HCT116 (cell line): ENCODE measurements around the gene GRK5. TPM values are rescaled to one million over a fixed set of nuclear protein-coding genes. Genes with fewer than 3 reads are reported as not detected.

Experiments used
- ATAC-seq: fragments of 200-7000 bp; cut with Tn5 transposase; 2 replicates; pipeline ENCODE4 v1.9.1; 2020; ENCODE audit warnings: mild to moderate bottlenecking, moderate library complexity
- BruUV-seq: library from RNA; stranded (reverse); fragments of 400-500 nt; replicated peaks from 2 replicates; lab custom pipeline; 2021; lab: Mats Ljungman, UMichigan
- CTCF ChIA-PET: fragments of 300-600 bp; sonication (Branson Sonifier 250); formaldehyde crosslinking; loops from one replicate; lab custom pipeline; 2021; ENCODE audit warnings: antibody characterized with exemption; lab: Charles Lee
- POLR2A ChIA-PET: fragments of 300-600, 350-600 bp; sonication (Branson Sonifier 250); formaldehyde crosslinking; loops from one replicate; lab custom pipeline; 2021; ENCODE audit warnings: antibody characterized with exemption; lab: Charles Lee
- RAD21 ChIA-PET, 2 experiments: fragments of 300-600 bp; sonication (Branson Sonifier 250); formaldehyde crosslinking; loops; one replicate each; lab custom pipeline; 2023; ENCODE audit warnings: low total read pairs in 2 of 2; ENCODE audit not compliant: uncharacterized antibody in 2 of 2, unreplicated experiment in 2 of 2, low non-redundant PET in 1 of 2; lab: Charles Lee
- DNase-seq: peaks from one replicate; pipeline ENCODE4 v3.0.0-alpha.2; 2010; ENCODE audit warnings: low read depth, low spot score
- H2AFZ ChIP-seq: fragments of 200-600 bp; shearing (Covaris generic), sonication (generic); 2 replicates; pipeline ENCODE4 v1.6.1; 2017; ENCODE audit warnings: low read depth, mixed run types, mixed read lengths, antibody characterized with exemption, low read length; ENCODE audit not compliant: poor library complexity, severe bottlenecking
- H3K27ac ChIP-seq: 2 replicates; pipeline ENCODE4 v1.5.1; 2012; ENCODE audit warnings: low read depth, low read length
- H3K27me3 ChIP-seq: fragments of 200-600 bp; sonication (generic); 2 replicates; pipeline ENCODE4 v1.6.1; 2016; ENCODE audit warnings: mixed run types, low read length, mixed read lengths; ENCODE audit not compliant: insufficient read depth
- H3K36me3 ChIP-seq, 2 experiments: fragments of 200-500 bp in 1 of 2; fragments of 200-600 bp in 1 of 2; sonication (Bioruptor generic) in 1 of 2; sonication (generic) in 1 of 2; 2 replicates each; pipeline versions ENCODE4 v1.5.1 to v1.6.1; 2014 to 2016; ENCODE audit warnings: low read length in 2 of 2, inconsistent platforms in 1 of 2, mixed read lengths in 1 of 2, mixed run types in 1 of 2; ENCODE audit not compliant: insufficient read depth in 2 of 2, control insufficient read depth in 1 of 2
- H3K4me1 ChIP-seq, 2 experiments: fragments of 200-600 bp in 1 of 2; sonication (generic) in 1 of 2; 2 replicates each; pipeline versions ENCODE4 v1.5.1 to v1.6.1; 2012 to 2017; ENCODE audit warnings: low read length in 2 of 2, inconsistent platforms in 1 of 2, mild to moderate bottlenecking in 1 of 2, mixed read lengths in 1 of 2, mixed run types in 1 of 2, moderate library complexity in 1 of 2; ENCODE audit not compliant: insufficient read depth in 2 of 2, control insufficient read depth in 1 of 2
- H3K4me2 ChIP-seq: fragments of 200-600 bp; sonication (generic); 2 replicates; pipeline ENCODE4 v1.6.1; 2017; ENCODE audit warnings: mixed run types, low read length, mixed read lengths
- H3K4me3 ChIP-seq, 2 experiments: fragments of 200-600 bp in 1 of 2; sonication (generic) in 1 of 2; replicated peaks in 1 of 2; 2 replicates each; pipeline ENCODE4 v1.5.1; 2011 to 2016; ENCODE audit warnings: low read length in 2 of 2, control low read depth in 1 of 2, low read depth in 1 of 2, mild to moderate bottlenecking in 1 of 2, mixed read lengths in 1 of 2, mixed run types in 1 of 2
- H3K79me2 ChIP-seq: fragments of 200-600 bp; sonication (generic); 2 replicates; pipeline ENCODE4 v1.6.1; 2017; ENCODE audit warnings: mild to moderate bottlenecking, mixed run types, low read length, moderate library complexity, mixed read lengths; ENCODE audit not compliant: insufficient read depth
- H3K9ac ChIP-seq: fragments of 200-600 bp; sonication (generic); 2 replicates; pipeline ENCODE4 v1.6.1; 2016; ENCODE audit warnings: low read length, mixed read lengths
- H3K9me2 ChIP-seq: fragments of 200-600 bp; sonication (generic), shearing (Covaris generic); 2 replicates; pipeline ENCODE4 v1.6.1; 2017; ENCODE audit warnings: mixed run types, mild to moderate bottlenecking, moderate library complexity; ENCODE audit not compliant: insufficient read depth
- H3K9me3 ChIP-seq, 2 experiments: fragments of 200-500 bp in 1 of 2; fragments of 200-600 bp in 1 of 2; sonication (Bioruptor generic) in 1 of 2; sonication (generic) in 1 of 2; 2 replicates each; pipeline ENCODE4 v1.6.1; 2014 to 2017; ENCODE audit warnings: low read length in 2 of 2, mixed read lengths in 2 of 2, inconsistent platforms in 1 of 2, low read depth in 1 of 2, mild to moderate bottlenecking in 1 of 2, mixed run types in 1 of 2, moderate library complexity in 1 of 2; ENCODE audit not compliant: control insufficient read depth in 1 of 2, insufficient read depth in 1 of 2
- H4K20me1 ChIP-seq: fragments of 200-600 bp; sonication (generic), shearing (Covaris generic); 2 replicates; pipeline ENCODE4 v1.6.1; 2017; ENCODE audit warnings: mixed run types, mild to moderate bottlenecking, moderate library complexity; ENCODE audit not compliant: insufficient read depth
- EZH2 ChIP-seq: fragments of 200-600 bp; sonication (generic); IDR thresholded peaks from 2 replicates; pipeline ENCODE4 v1.6.1; 2017; ENCODE audit warnings: antibody characterized with exemption, mixed run types
- MAX ChIP-seq: IDR thresholded peaks from 2 replicates; pipeline ENCODE4 v1.6.1; 2012
- POLR2AphosphoS5 ChIP-seq: IDR thresholded peaks from 2 replicates; pipeline ENCODE4 v1.6.1; 2011; ENCODE audit warnings: mild to moderate bottlenecking, low read depth, low read length, moderate library complexity
- SP1 ChIP-seq: IDR thresholded peaks from 2 replicates; pipeline ENCODE4 v1.6.1; 2012; ENCODE audit warnings: low read depth
- intact Hi-C: fragments of 100-400 bp; cut with micrococcal nuclease; formaldehyde crosslinking; loops from 2 replicates; pipeline ENCODE4 v1.10.0; 2022
- total RNA-seq: library from RNA; stranded (reverse); gene quantifications from one replicate; pipeline ENCODE4 v1.2.1, GENCODE V29; 2021; ENCODE audit not compliant: unreplicated experiment
- TF ChIP-seq, protein P1 (sequence below): IDR thresholded peaks from 2 replicates; pipeline ENCODE4 v1.6.1; 2012; ENCODE audit warnings: low read depth

GRK5 gene
- total RNA-seq, 1 experiment from 2014 or later: 7.3 TPM

GRCh38 chr10:119395280-119396007 is 188.1 kb downstream of the GRK5 start:
- no peak overlapping the region for H3K9ac ChIP-seq
- DNase-seq (no peak), ATAC-seq (no peak)
- no peaks in the 10 kb centered on the region for H3K9me3 ChIP-seq
- intact Hi-C loops: no loop called here
- H2AFZ ChIP-seq: no peak overlapping the region
- H4K20me1 ChIP-seq: no peaks in the 10 kb centered on the region
- POLR2A ChIA-PET: no interaction called here
- no peak overlapping the region for H3K4me2 ChIP-seq
- no peak overlapping the region for H3K27ac ChIP-seq
- no TSS peak for BruUV-seq
- TF ChIP-seq EZH2: no peak
- TF ChIP-seq, protein P1, sequence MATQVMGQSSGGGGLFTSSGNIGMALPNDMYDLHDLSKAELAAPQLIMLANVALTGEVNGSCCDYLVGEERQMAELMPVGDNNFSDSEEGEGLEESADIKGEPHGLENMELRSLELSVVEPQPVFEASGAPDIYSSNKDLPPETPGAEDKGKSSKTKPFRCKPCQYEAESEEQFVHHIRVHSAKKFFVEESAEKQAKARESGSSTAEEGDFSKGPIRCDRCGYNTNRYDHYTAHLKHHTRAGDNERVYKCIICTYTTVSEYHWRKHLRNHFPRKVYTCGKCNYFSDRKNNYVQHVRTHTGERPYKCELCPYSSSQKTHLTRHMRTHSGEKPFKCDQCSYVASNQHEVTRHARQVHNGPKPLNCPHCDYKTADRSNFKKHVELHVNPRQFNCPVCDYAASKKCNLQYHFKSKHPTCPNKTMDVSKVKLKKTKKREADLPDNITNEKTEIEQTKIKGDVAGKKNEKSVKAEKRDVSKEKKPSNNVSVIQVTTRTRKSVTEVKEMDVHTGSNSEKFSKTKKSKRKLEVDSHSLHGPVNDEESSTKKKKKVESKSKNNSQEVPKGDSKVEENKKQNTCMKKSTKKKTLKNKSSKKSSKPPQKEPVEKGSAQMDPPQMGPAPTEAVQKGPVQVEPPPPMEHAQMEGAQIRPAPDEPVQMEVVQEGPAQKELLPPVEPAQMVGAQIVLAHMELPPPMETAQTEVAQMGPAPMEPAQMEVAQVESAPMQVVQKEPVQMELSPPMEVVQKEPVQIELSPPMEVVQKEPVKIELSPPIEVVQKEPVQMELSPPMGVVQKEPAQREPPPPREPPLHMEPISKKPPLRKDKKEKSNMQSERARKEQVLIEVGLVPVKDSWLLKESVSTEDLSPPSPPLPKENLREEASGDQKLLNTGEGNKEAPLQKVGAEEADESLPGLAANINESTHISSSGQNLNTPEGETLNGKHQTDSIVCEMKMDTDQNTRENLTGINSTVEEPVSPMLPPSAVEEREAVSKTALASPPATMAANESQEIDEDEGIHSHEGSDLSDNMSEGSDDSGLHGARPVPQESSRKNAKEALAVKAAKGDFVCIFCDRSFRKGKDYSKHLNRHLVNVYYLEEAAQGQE: no peak
- TF ChIP-seq POLR2AphosphoS5: no peak
- TF ChIP-seq MAX: no peak
- no peak for TF ChIP-seq SP1
- CTCF ChIA-PET: no interaction called here
- no peaks in the 10 kb centered on the region for H3K9me2 ChIP-seq
- no peaks in the 10 kb centered on the region for H3K36me3 ChIP-seq
- RAD21 ChIA-PET: no interaction called here
- no peaks in the 10 kb centered on the region for H3K27me3 ChIP-seq
- H3K4me1 ChIP-seq: no peaks in the 10 kb centered on the region
- H3K4me3 ChIP-seq: no peak overlapping the region
- no peaks in the 10 kb centered on the region for H3K79me2 ChIP-seq
